OCI-LY3 (cell line): ENCODE data around the gene PASK.

Source experiments
- CTCF ChIP-seq: fragments of 200-600, 300-600 bp; sonication (generic); IDR thresholded peaks from 2 replicates; pipeline ENCODE4 v1.5.1; 2014; ENCODE audit warnings: antibody characterized with exemption, low read length, low read depth
- EZH2phosphoT487 ChIP-seq: fragments of 200-600 bp; shearing (Covaris generic); IDR thresholded peaks from 2 replicates; pipeline ENCODE4 v1.6.1; 2018; ENCODE audit warnings: antibody characterized with exemption, mixed run types, low read depth

DNA sequence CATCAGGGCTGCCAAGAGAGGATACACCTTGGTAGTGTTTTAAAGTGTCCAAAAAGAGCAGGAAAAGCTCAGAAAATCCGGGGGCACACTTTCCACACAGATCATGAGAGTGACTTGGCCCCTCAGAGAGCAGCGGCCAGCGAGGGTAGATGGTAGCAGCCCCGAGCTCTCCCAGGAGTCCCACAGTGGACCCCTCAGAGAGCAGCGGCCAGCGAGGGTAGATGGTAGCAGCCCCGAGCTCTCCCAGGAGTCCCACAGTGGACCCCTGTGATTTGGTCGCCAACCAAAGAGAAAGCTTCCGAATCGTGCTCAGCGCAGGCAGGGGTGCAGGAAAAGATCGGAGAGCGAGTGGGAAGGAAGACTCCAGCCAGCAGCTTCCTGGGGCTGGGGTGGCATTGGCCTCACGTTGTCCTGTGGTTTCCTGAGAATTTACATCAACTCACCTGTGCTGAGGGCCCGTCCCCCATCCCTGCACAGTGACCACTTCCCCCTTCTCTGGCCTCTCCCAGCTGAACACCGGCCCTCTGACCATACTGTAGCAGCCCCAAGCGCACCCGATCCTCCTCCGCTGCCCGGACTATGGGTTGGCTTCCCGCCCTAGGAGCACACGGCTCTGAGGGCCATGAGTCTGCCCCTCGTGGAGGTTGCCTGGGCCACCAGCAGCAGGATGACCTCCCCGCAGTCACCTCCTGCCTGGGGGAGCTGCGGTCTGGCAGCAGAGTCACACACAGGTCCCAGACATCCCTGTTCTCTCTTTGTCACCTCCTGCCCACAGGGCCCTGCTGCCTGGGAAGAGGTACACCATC, 80.9 kb downstream of the PASK start:
- TF ChIP-seq CTCF (no peak), EZH2phosphoT487 (no peak)
